ENCODE data around the gene AGMO. TPM values are rescaled to one million over a fixed set of nuclear protein-coding genes. Genes with fewer than 3 reads are reported as not detected.

Gene AGMO
- total RNA-seq, 2 experiments from 2014 or later: not detected

DNA sequence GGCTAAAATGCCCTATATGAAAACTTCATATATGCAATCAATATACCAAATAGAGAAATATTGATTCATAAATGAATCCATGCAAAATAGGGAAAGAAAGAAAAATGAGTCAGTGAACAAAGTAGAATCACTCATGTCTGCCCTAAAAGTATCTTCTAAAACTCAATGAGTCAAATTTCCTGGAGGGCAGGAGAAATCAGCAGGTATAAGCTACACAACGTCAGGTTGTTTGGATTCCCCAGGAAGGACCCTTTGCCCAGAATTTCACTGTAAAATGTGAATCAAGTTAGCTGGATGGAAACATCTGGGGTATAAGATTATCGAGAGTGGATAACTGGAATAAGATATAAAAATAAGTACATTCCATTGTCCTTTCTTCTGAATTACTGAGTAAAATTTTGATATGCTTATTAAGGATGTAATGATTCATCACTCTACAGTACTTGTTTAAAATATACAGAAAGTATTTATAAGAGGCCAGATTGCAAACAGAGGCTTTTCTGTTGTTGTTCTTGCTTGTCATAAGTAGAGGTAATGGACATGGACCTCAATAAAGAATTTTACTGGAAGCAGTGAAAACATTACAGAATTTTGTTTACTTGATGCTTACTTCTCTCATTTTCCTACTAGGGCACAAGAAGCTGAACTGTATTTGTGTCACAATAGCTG is 99.0 kb downstream of the AGMO start:
- CTCF ChIA-PET: no interaction called here
- ATAC-seq (no peak), DNase-seq (no peak)
- Mint-ChIP-seq H3K4me3 (no peak overlapping the region), H3K36me3 (ENCODE audit: low read depth) (no peaks in the 10 kb centered on the region), H3K9me3 (peaks cover 4% of the 10 kb centered on the region), H3K4me1 (ENCODE audit: low read depth) (no peaks in the 10 kb centered on the region), H3K27ac (no peak overlapping the region), H3K27me3 (no peaks in the 10 kb centered on the region)
- no peak for TF ChIP-seq CTCF (IDR thresholded peaks at IDR 0.05)
- POLR2A ChIA-PET: no interaction called here
- intact Hi-C loops (cut with micrococcal nuclease): no loop called here

GRCh38 chr7:15461576-15461975 is 100.2 kb downstream of the AGMO start:
- H3K27me3 Mint-ChIP-seq: no peaks in the 10 kb centered on the region

GRCh38 chr7:15459018-15459615 is 102.7 kb downstream of the AGMO start:
- Mint-ChIP-seq H3K27ac (no peak overlapping the region), H3K36me3 (ENCODE audit: low read depth) (no peaks in the 10 kb centered on the region), H3K4me1 (ENCODE audit: low read depth) (no peaks in the 10 kb centered on the region), H3K27me3 (no peaks in the 10 kb centered on the region), H3K4me3 (no peak overlapping the region), H3K9me3 (no peaks in the 10 kb centered on the region)
- intact Hi-C loops (cut with micrococcal nuclease): no loop called here
- ChIA-PET POLR2A (no interaction called here), CTCF (no interaction called here)
- ATAC-seq (no peak), DNase-seq (no peak)
- TF ChIP-seq CTCF (IDR thresholded peaks at IDR 0.05): no peak

More at GRCh38 chr7:15461576-15461975, 100.2 kb downstream of the AGMO start:
- Mint-ChIP-seq H3K36me3 (ENCODE audit: low read depth) (no peaks in the 10 kb centered on the region), H3K27ac (no peak overlapping the region), H3K9me3 (peaks cover 3% of the 10 kb centered on the region), H3K4me1 (ENCODE audit: low read depth) (no peaks in the 10 kb centered on the region), H3K4me3 (no peak overlapping the region)
- no peak for TF ChIP-seq CTCF (IDR thresholded peaks at IDR 0.05)
- intact Hi-C loops (cut with micrococcal nuclease): no loop called here
- DNase-seq (no peak), ATAC-seq (no peak)
- ChIA-PET CTCF (no interaction called here), POLR2A (no interaction called here)

DNA sequence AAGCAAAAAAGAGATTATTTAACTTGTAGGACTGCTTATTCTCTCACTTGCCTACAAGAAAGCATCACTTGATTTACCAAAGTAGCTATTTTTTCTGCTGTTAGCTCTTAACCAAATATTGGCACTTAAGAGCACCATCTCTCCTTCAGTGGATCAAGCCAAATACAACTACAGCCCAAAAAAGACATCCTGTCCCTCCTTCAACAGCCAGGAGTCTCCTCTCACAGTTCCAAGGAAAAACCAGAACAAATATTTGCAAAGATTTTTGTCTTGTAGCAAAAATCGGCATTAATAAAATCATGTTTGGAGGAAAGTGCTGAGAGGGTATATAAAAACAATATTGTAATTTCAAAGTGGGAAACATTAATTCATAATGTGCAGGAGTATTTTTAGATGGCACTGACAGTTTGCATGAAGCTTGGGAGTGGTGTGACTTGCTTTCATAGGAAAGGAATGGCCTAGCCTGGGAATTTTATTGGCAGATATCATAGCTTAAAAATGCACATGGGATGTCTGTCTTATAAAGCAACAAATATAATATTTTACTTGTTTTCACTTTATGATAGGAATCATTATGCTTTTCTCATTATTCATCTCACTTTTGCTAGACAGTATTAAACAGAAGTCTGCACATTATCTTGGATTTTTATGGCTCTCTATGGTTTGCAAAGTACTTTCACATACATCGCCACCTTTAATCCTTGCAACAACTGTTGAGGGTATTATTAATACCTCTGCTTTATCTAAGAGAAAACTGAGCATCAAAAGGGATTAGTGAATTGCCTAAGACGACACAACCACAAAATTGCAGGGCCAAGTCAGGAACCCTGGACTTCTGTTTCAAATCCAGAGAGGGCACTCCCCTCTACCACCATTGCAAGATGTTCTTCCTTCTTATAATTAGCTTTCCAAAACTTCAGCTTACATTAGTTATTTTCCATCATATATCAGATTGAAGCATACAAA is 103.5 kb downstream of the AGMO start:
- Mint-ChIP-seq H3K9me3 (no peaks in the 10 kb centered on the region), H3K4me1 (ENCODE audit: low read depth) (no peaks in the 10 kb centered on the region), H3K27me3 (no peaks in the 10 kb centered on the region), H3K27ac (no peak overlapping the region), H3K36me3 (ENCODE audit: low read depth) (no peaks in the 10 kb centered on the region), H3K4me3 (no peak overlapping the region)
- POLR2A ChIA-PET: no interaction called here
- ATAC-seq (no peak), DNase-seq (no peak)
- no peak for TF ChIP-seq CTCF (IDR thresholded peaks at IDR 0.05)
- intact Hi-C loops (cut with micrococcal nuclease): no loop called here
- CTCF ChIA-PET: no interaction called here

DNA sequence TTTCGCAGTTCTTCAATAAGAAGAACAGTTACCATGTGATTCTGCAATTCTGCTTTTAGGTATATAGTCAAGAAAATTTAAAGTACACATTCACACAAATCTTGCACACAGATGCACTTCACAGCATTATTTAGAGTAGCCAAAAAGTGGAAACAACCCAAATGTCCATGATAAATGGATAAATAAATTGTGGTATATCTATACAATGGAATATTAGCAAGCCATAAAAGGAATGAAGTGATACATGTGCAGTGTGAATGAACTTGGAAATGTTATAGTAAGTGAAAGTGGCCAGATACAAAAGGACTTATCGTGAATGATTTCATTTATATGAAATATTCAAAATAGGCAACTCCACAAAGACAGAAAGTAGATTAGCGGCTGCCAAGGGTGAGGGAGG is 109.1 kb downstream of the AGMO start:
- H3K36me3 Mint-ChIP-seq (ENCODE audit: low read depth): no peaks in the 10 kb centered on the region
- TF ChIP-seq CTCF (IDR thresholded peaks at IDR 0.05): no peak
- H3K4me1 Mint-ChIP-seq (ENCODE audit: low read depth): no peaks in the 10 kb centered on the region
- ChIA-PET POLR2A (no interaction called here), CTCF (no interaction called here)
- no peak overlapping the region for H3K27ac Mint-ChIP-seq
- intact Hi-C loops (cut with micrococcal nuclease): no loop called here
- ATAC-seq (no peak), DNase-seq (no peak)
- H3K9me3 Mint-ChIP-seq: peaks cover 3% of the 10 kb centered on the region
- H3K27me3 Mint-ChIP-seq: no peaks in the 10 kb centered on the region
- H3K4me3 Mint-ChIP-seq: no peak overlapping the region
